Ascending aorta (tissue), 2 donors: Measurements from ENCODE around the gene SLC22A12. TPM values are rescaled to one million over a fixed set of nuclear protein-coding genes. Genes with fewer than 3 reads are reported as not detected.
"Not testable (repeated sequence)": the region's sequence is repeated elsewhere in the genome, so short reads cannot be mapped to it uniquely, and the experiment has no call there.

Experiments used
- DNase-seq, 2 donors: peaks; one replicate each; pipeline ENCODE4 v3.0.0-alpha.2; 2019; ENCODE audit warnings: low spot score in 2 of 2
- H3K27ac ChIP-seq, 2 donors: fragments of 200-600 bp; sonication (generic); one replicate each; pipeline ENCODE4 v1.5.1; 2016 to 2017; ENCODE audit warnings: mild to moderate bottlenecking in 1 of 2
- H3K27me3 ChIP-seq: fragments of 200-600 bp; sonication (generic); one replicate; pipeline ENCODE4 v1.5.1; 2017
- H3K36me3 ChIP-seq, 2 donors: fragments of 200-600 bp; sonication (generic); one replicate each; pipeline ENCODE4 v1.5.1; 2016
- H3K4me1 ChIP-seq, 2 donors: fragments of 200-600 bp; sonication (generic); one replicate each; pipeline ENCODE4 v1.5.1; 2016 to 2017; ENCODE audit warnings: mild to moderate bottlenecking in 1 of 2
- H3K4me3 ChIP-seq, 2 donors: fragments of 200-600 bp; sonication (generic); one replicate each; pipeline ENCODE4 v1.5.1; 2016 to 2017; ENCODE audit warnings: mild to moderate bottlenecking in 1 of 2
- H3K9me3 ChIP-seq, 2 donors: fragments of 200-600 bp; sonication (generic); one replicate each; pipeline ENCODE4 v1.5.1; 2016
- intact Hi-C: fragments of 100-400 bp; cut with DNase I; formaldehyde crosslinking; loops from one replicate; pipeline ENCODE4 v1.15.1; 2023
- total RNA-seq: library from RNA; depleted of rRNA; stranded (reverse); fragments of >200 nt; gene quantifications from one replicate; pipeline ENCODE4 v1.1.0, GENCODE V29; 2016
- TF ChIP-seq, protein P1 (sequence below), 3 experiments: fragments of 200-600 bp in 2 of 3; fragments of 450-650 bp in 1 of 3; sonication (generic) in 2 of 3; IDR thresholded peaks; one replicate each; pipeline ENCODE4 v1.5.1; 2016 to 2019; ENCODE audit warnings: antibody characterized with exemption in 3 of 3, mild to moderate bottlenecking in 1 of 3, moderate library complexity in 1 of 3

SLC22A12 gene
- total RNA-seq, 1 donor from 2014 or later: not detected

DNA sequence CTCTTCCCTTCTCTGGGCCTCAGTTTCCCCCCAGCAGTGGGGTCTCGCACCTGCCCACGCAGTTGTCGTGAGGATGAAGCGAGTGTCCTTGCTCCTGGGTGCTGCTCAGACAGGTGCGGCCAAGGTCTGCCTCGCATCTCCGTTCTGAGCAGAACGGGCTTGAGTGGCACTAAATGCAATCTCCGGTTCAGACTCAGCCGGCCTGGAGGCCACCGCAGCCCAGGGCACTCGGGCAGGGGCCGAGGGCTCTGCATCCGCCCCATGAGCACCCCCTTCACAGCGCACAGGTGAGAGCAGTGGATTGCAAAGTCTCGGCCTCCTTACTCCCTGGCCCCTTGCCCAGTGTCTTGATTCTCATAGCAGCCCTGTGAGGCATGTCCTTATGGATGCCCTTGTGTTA is 30.1 kb upstream of the SLC22A12 start:
- no peak for DNase-seq
- Histone ChIP-seq H3K27me3 (no peaks in the 10 kb centered on the region), H3K9me3 (no peaks in the 10 kb centered on the region), H3K4me1 (no peaks in the 10 kb centered on the region), H3K36me3 (no peaks in the 10 kb centered on the region), H3K4me3 (no peak overlapping the region), H3K27ac (no peak overlapping the region)
- TF ChIP-seq, protein P1, sequence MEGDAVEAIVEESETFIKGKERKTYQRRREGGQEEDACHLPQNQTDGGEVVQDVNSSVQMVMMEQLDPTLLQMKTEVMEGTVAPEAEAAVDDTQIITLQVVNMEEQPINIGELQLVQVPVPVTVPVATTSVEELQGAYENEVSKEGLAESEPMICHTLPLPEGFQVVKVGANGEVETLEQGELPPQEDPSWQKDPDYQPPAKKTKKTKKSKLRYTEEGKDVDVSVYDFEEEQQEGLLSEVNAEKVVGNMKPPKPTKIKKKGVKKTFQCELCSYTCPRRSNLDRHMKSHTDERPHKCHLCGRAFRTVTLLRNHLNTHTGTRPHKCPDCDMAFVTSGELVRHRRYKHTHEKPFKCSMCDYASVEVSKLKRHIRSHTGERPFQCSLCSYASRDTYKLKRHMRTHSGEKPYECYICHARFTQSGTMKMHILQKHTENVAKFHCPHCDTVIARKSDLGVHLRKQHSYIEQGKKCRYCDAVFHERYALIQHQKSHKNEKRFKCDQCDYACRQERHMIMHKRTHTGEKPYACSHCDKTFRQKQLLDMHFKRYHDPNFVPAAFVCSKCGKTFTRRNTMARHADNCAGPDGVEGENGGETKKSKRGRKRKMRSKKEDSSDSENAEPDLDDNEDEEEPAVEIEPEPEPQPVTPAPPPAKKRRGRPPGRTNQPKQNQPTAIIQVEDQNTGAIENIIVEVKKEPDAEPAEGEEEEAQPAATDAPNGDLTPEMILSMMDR (IDR thresholded peaks at IDR 0.05): no peak
- intact Hi-C loops: no loop called here

DNA sequence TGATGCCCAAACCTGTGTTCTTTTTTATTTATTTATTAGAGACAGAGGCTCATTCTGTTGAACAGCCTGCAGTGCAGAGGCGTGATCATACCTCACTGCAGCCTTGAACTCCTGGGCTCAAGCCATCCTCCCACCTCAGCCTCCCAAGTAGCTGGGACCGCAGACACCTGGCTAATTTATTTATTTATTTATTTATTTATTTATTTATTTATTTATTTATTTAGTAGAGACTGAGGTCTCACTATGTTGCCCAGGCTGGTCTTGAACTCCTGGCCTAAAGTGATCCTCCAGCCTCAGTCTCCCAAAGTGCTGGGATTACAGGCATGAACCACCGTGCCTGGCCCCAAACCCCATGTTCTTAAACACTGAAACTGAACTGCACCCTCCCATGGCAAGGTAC is 29.6 kb upstream of the SLC22A12 start:
- DNase-seq, intact Hi-C loops, H3K4me3 ChIP-seq, H3K9me3 ChIP-seq, H3K36me3 ChIP-seq, H3K4me1 ChIP-seq, H3K27ac ChIP-seq, H3K27me3 ChIP-seq: not testable (repeated sequence)

DNA sequence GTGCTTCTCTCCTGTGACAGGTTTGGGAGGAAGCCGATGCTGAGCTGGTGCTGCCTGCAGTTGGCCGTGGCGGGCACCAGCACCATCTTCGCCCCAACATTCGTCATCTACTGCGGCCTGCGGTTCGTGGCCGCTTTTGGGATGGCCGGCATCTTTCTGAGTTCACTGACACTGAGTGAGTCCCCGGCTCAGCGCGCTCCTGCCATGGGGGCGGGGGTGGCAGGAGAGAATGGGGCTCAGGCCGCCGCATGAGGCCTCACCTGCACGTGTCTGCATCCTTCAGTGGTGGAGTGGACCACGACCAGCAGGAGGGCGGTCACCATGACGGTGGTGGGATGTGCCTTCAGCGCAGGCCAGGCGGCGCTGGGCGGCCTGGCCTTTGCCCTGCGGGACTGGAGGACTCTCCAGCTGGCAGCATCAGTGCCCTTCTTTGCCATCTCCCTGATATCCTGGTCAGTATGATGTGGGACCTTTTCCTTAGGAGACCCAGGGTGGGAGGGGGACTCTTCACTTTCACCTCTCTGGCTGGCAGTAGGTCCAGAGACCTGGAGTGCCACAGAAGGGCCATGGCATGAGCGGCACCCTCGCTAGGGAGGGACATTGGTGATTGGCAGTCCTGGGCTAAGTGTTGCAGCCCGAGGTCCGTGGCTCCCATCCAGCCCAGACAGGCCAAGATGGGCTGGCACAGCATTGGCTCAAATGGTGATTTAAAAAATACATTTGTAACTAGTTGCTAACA is 28.9 kb upstream of the SLC22A12 start:
- no peak overlapping the region for H3K27ac ChIP-seq
- TF ChIP-seq, protein P1 (IDR thresholded peaks at IDR 0.05): no peak
- H3K4me3 ChIP-seq: no peak overlapping the region
- H3K4me1 ChIP-seq: no peaks in the 10 kb centered on the region
- H3K9me3 ChIP-seq: no peaks in the 10 kb centered on the region
- no peaks in the 10 kb centered on the region for H3K27me3 ChIP-seq
- no peaks in the 10 kb centered on the region for H3K36me3 ChIP-seq
- intact Hi-C loops: no loop called here
- no peak for DNase-seq

DNA sequence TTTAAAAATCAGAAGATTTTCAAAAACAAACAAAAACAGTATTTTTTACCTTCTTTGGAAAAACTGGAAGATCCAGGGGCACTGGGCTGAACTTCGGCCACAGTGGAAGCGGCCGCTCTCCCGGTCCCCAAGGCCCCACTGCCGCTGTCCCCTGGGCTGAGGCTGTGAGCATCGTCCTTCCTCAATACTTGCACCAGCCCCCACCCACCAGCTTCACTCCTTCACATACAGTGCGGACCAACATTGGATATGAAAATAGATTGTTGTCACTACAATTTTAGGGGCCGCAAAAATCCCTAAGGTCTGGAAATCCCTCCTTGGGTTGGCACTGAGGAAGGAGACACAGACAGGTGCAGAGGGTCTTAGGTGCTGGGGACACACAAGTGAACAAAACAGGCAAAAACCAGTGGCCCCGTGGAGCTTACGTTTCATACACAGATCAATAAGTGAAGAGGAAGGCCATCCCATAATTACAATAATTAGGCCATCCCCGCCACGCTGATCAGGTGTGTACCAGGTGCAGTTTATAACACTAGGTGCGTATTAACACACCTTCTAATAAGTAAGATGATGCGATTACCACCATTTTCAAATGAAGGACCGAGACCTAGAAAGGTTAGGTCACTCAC is 28.2 kb upstream of the SLC22A12 start:
- H3K4me3 ChIP-seq: no peak overlapping the region
- intact Hi-C loops: no loop called here
- TF ChIP-seq, protein P1 (IDR thresholded peaks at IDR 0.05): no peak
- no peak overlapping the region for H3K27ac ChIP-seq
- H3K4me1 ChIP-seq: no peaks in the 10 kb centered on the region
- no peaks in the 10 kb centered on the region for H3K9me3 ChIP-seq
- no peaks in the 10 kb centered on the region for H3K36me3 ChIP-seq
- DNase-seq: no peak
- H3K27me3 ChIP-seq: no peaks in the 10 kb centered on the region

DNA sequence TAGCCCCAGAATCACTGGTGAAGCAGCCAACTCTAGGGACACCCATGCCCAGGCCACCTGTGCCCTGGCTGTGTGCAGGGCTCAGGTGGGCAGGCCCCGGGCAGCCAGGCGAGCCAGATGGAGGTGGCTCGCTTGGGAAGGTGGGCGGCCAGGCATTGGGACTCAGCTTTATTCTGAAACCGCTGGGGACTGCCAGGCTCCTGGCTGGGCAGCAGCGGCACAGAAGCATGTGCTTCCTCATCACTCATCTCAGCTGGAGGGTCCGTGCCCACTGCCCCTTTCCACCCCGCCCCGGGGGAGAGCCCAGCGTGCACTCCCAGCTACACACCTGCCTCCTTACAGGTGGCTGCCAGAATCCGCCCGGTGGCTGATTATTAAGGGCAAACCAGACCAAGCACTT is 27.1 kb upstream of the SLC22A12 start:
- H3K9me3 ChIP-seq: no peaks in the 10 kb centered on the region
- TF ChIP-seq, protein P1 (IDR thresholded peaks at IDR 0.05): no peak
- intact Hi-C loops: no loop called here
- no peak overlapping the region for H3K4me3 ChIP-seq
- H3K4me1 ChIP-seq: no peaks in the 10 kb centered on the region
- no peaks in the 10 kb centered on the region for H3K36me3 ChIP-seq
- H3K27me3 ChIP-seq: no peaks in the 10 kb centered on the region
- DNase-seq: no peak
- H3K27ac ChIP-seq: no peak overlapping the region

DNA sequence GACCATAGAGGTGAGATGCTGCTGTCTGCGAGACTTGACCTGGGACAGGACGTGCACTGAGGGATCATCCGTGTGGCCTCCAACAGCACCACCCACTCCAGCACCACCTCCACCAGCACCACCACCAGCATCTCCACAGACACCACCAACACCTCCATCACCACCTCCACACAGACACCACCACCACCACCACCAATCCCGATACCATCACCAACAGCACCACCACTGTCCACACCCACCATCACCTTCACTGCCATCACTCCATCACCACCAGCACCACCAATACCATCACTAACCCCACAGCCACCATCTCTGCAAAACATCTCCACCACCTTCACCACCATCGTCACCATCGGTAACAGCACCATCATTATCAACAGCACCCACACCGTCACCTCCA is 26.6 kb upstream of the SLC22A12 start:
- DNase-seq: no peak
- intact Hi-C loops: no loop called here
- H3K9me3 ChIP-seq: no peaks in the 10 kb centered on the region

More for the DNA sequence above, 26.6 kb upstream of the SLC22A12 start:
- no peaks in the 10 kb centered on the region for H3K36me3 ChIP-seq
- H3K27me3 ChIP-seq: no peaks in the 10 kb centered on the region
- H3K4me1 ChIP-seq: no peaks in the 10 kb centered on the region
- TF ChIP-seq, protein P1 (IDR thresholded peaks at IDR 0.05): no peak
- no peak overlapping the region for H3K27ac ChIP-seq
- no peak overlapping the region for H3K4me3 ChIP-seq
